BE2C (cell line): ENCODE measurements around the gene RNF144A.
A peak's percentile ranks its signal among the peaks of the same experiment; 100 is the strongest.

ENCODE experiments used
- DNase-seq: peaks from one replicate; pipeline ENCODE4 v3.0.0-alpha.2; 2020
- H3K27me3 ChIP-seq: fragments of 250-450 bp; sonication (Bioruptor Pico); 2 replicates; pipeline ENCODE4 v1.5.1; 2020; ENCODE audit warnings: mild to moderate bottlenecking
- H3K36me3 ChIP-seq: fragments of 250-450 bp; sonication (Bioruptor Pico); 2 replicates; pipeline ENCODE4 v1.5.1; 2020; ENCODE audit warnings: mild to moderate bottlenecking
- H3K4me1 ChIP-seq: fragments of 250-450 bp; sonication (Bioruptor Pico); 2 replicates; pipeline ENCODE4 v1.5.1; 2020
- H3K4me3 ChIP-seq: 2 replicates; pipeline ENCODE4 v1.5.1; 2011; ENCODE audit warnings: low read depth, low read length
- H3K9me3 ChIP-seq: fragments of 250-450 bp; sonication (Bioruptor Pico); 2 replicates; pipeline ENCODE4 v1.5.1; 2020
- CTCF ChIP-seq: IDR thresholded peaks from 2 replicates; pipeline ENCODE4 v1.5.1; 2012; ENCODE audit warnings: mild to moderate bottlenecking, low read depth, low read length

RNF144A gene

GRCh38 chr2:6982449-6982848 lies 65.2 kb downstream of the RNF144A start:
- no peak for TF ChIP-seq CTCF
- peaks cover 7% of the 10 kb centered on the region for H3K36me3 ChIP-seq
- DNase-seq, result no peak
- peaks cover 24% of the 10 kb centered on the region for H3K4me1 ChIP-seq
- no peaks in the 10 kb centered on the region for H3K9me3 ChIP-seq
- H3K27me3 ChIP-seq, result no peaks in the 10 kb centered on the region
- no peak overlapping the region for H3K4me3 ChIP-seq

- DNase-seq, result no peak
- Histone ChIP-seq H3K36me3 (peaks cover 7% of the 10 kb centered on the region), H3K4me1 (peaks cover 25% of the 10 kb centered on the region), H3K4me3 (no peak overlapping the region), H3K27me3 (no peaks in the 10 kb centered on the region), H3K9me3 (no peaks in the 10 kb centered on the region)
- no peak for TF ChIP-seq CTCF
Measured at GRCh38 chr2:6982934-6983589, 65.8 kb downstream of the RNF144A start.

GRCh38 chr2:6986301-6986911 lies 69.2 kb downstream of the RNF144A start:
- peaks cover 25% of the 10 kb centered on the region for H3K4me1 ChIP-seq
- H3K36me3 ChIP-seq, result peaks cover 21% of the 10 kb centered on the region
- peak; percentile 58 for DNase-seq
- H3K27me3 ChIP-seq, result no peaks in the 10 kb centered on the region
- H3K9me3 ChIP-seq, result peaks cover 3% of the 10 kb centered on the region; the same call in 1 of the 2 replicates
- H3K4me3 ChIP-seq, result no peak overlapping the region
- TF ChIP-seq CTCF, result no peak

GRCh38 chr2:6986912-6987361 lies 69.7 kb downstream of the RNF144A start:
- Histone ChIP-seq H3K4me1 (peaks cover 25% of the 10 kb centered on the region), H3K36me3 (peaks cover 20% of the 10 kb centered on the region)
- no peak for TF ChIP-seq CTCF

GRCh38 chr2:6990871-6991270 lies 73.7 kb downstream of the RNF144A start:
- TF ChIP-seq CTCF, result no peak
- no peak for DNase-seq
- Histone ChIP-seq H3K4me1 (peaks cover 33% of the 10 kb centered on the region), H3K4me3 (no peak overlapping the region), H3K27me3 (no peaks in the 10 kb centered on the region), H3K9me3 (peaks cover 3% of the 10 kb centered on the region; the same call in 1 of the 2 replicates), H3K36me3 (peaks cover 19% of the 10 kb centered on the region)

More at GRCh38 chr2:6986912-6987361, 69.7 kb downstream of the RNF144A start:
- no peak for DNase-seq
- Histone ChIP-seq H3K9me3 (peaks cover 3% of the 10 kb centered on the region; the same call in 1 of the 2 replicates), H3K4me3 (no peak overlapping the region), H3K27me3 (no peaks in the 10 kb centered on the region)

- H3K36me3 ChIP-seq, result peaks cover 26% of the 10 kb centered on the region
- peaks cover 3% of the 10 kb centered on the region; the same call in 1 of the 2 replicates for H3K9me3 ChIP-seq
- no peaks in the 10 kb centered on the region for H3K27me3 ChIP-seq
- DNase-seq, result no peak
- TF ChIP-seq CTCF, result no peak
- H3K4me3 ChIP-seq, result no peak overlapping the region
- peaks cover 19% of the 10 kb centered on the region for H3K4me1 ChIP-seq
Measured at GRCh38 chr2:6992794-6993228, 75.6 kb downstream of the RNF144A start.
